Neuron (in vitro differentiated cells): ENCODE measurements around the gene CMTM7.
A peak's percentile ranks its signal among the peaks of the same experiment; 100 is the strongest.

Source experiments
- H2AFZ ChIP-seq: one replicate; pipeline ENCODE4 v1.6.1; 2013; ENCODE audit warnings: low read depth, mild to moderate bottlenecking, inconsistent platforms, low read length, moderate library complexity
- H3K27me3 ChIP-seq: one replicate; pipeline ENCODE4 v1.6.1; 2013; ENCODE audit warnings: low read length; ENCODE audit not compliant: insufficient read depth
- H3K36me3 ChIP-seq: one replicate; pipeline ENCODE4 v1.6.1; 2013; ENCODE audit warnings: low read length; ENCODE audit not compliant: insufficient read depth
- H3K4me1 ChIP-seq: one replicate; pipeline ENCODE4 v1.6.1; 2013; ENCODE audit warnings: low read length; ENCODE audit not compliant: insufficient read depth
- H3K4me3 ChIP-seq: 2 replicates; pipeline ENCODE4 v1.5.1; 2013; ENCODE audit warnings: mild to moderate bottlenecking, low read length, moderate library complexity
- H3K9me3 ChIP-seq: one replicate; pipeline ENCODE4 v1.6.1; 2013; ENCODE audit warnings: low read length

Gene CMTM7

GRCh38 chr3:32391643-32392535 lies at the start of gene CMTM7:
CMTM7 (plus strand) TSS chr3:32391853; CDS start chr3:32391907, 54 bp downstream.
- H3K9me3 ChIP-seq, result no peaks in the 10 kb centered on the region
- peak within 1 kb of the TSS; percentile 64 for H3K4me3 ChIP-seq
- no peaks in the 10 kb centered on the region for H3K27me3 ChIP-seq
- peak within 1 kb of the TSS; percentile 38 for H2AFZ ChIP-seq
- H3K4me1 ChIP-seq, result peaks cover 11% of the 10 kb centered on the region
- no peaks in the 10 kb centered on the region for H3K36me3 ChIP-seq

- Histone ChIP-seq H3K4me1 (peaks cover 12% of the 10 kb centered on the region), H3K4me3 (peak overlapping the region; percentile 25), H3K36me3 (no peaks in the 10 kb centered on the region), H2AFZ (peak overlapping the region; percentile 67), H3K9me3 (no peaks in the 10 kb centered on the region), H3K27me3 (no peaks in the 10 kb centered on the region)
Measured at GRCh38 chr3:32347343-32348125, 44.1 kb upstream of the CMTM7 start.

GRCh38 chr3:32349184-32349583 lies 42.5 kb upstream of the CMTM7 start:
- Histone ChIP-seq H3K36me3 (no peaks in the 10 kb centered on the region), H3K27me3 (no peaks in the 10 kb centered on the region), H3K9me3 (no peaks in the 10 kb centered on the region), H2AFZ (no peak overlapping the region), H3K4me3 (no peak overlapping the region), H3K4me1 (peaks cover 21% of the 10 kb centered on the region)

- Histone ChIP-seq H3K4me1 (peaks cover 30% of the 10 kb centered on the region), H3K27me3 (no peaks in the 10 kb centered on the region), H3K9me3 (no peaks in the 10 kb centered on the region), H3K4me3 (no peak overlapping the region), H2AFZ (no peak overlapping the region), H3K36me3 (no peaks in the 10 kb centered on the region)
Measured at GRCh38 chr3:32352563-32352962, 39.1 kb upstream of the CMTM7 start.

GRCh38 chr3:32353351-32353750 lies 38.3 kb upstream of the CMTM7 start:
- H3K9me3 ChIP-seq, result no peaks in the 10 kb centered on the region
- no peaks in the 10 kb centered on the region for H3K36me3 ChIP-seq
- no peaks in the 10 kb centered on the region for H3K27me3 ChIP-seq
- H3K4me1 ChIP-seq, result peaks cover 27% of the 10 kb centered on the region
- H2AFZ ChIP-seq, result no peak overlapping the region
- H3K4me3 ChIP-seq, result no peak overlapping the region

GRCh38 chr3:32354362-32354778 lies 37.3 kb upstream of the CMTM7 start:
- no peaks in the 10 kb centered on the region for H3K9me3 ChIP-seq
- peaks cover 22% of the 10 kb centered on the region for H3K4me1 ChIP-seq
- H2AFZ ChIP-seq, result peak overlapping the region; percentile 7
- H3K4me3 ChIP-seq, result no peak overlapping the region
- no peaks in the 10 kb centered on the region for H3K27me3 ChIP-seq
- H3K36me3 ChIP-seq, result no peaks in the 10 kb centered on the region

GRCh38 chr3:32355751-32356291 lies 35.8 kb upstream of the CMTM7 start:
- H3K4me3 ChIP-seq, result no peak overlapping the region
- H3K27me3 ChIP-seq, result no peaks in the 10 kb centered on the region

GRCh38 chr3:32359766-32360492 lies 31.7 kb upstream of the CMTM7 start:
- H3K4me3 ChIP-seq, result no peak overlapping the region
- H3K4me1 ChIP-seq, result peaks cover 7% of the 10 kb centered on the region
- no peaks in the 10 kb centered on the region for H3K27me3 ChIP-seq
- no peak overlapping the region for H2AFZ ChIP-seq
- no peaks in the 10 kb centered on the region for H3K36me3 ChIP-seq
- no peaks in the 10 kb centered on the region for H3K9me3 ChIP-seq

More at GRCh38 chr3:32355751-32356291, 35.8 kb upstream of the CMTM7 start:
- Histone ChIP-seq H3K9me3 (no peaks in the 10 kb centered on the region), H3K36me3 (no peaks in the 10 kb centered on the region), H3K4me1 (peaks cover 24% of the 10 kb centered on the region), H2AFZ (no peak overlapping the region)

- Histone ChIP-seq H3K9me3 (no peaks in the 10 kb centered on the region), H3K36me3 (no peaks in the 10 kb centered on the region), H3K4me3 (no peak overlapping the region), H2AFZ (no peak overlapping the region), H3K27me3 (no peaks in the 10 kb centered on the region), H3K4me1 (peaks cover 2% of the 10 kb centered on the region)
Measured at GRCh38 chr3:32360493-32360827, 31.2 kb upstream of the CMTM7 start.

GRCh38 chr3:32366638-32367397 lies 24.8 kb upstream of the CMTM7 start:
- Histone ChIP-seq H2AFZ (no peak overlapping the region), H3K4me1 (peaks cover 6% of the 10 kb centered on the region), H3K36me3 (no peaks in the 10 kb centered on the region), H3K9me3 (no peaks in the 10 kb centered on the region), H3K27me3 (no peaks in the 10 kb centered on the region), H3K4me3 (no peak overlapping the region)

- Histone ChIP-seq H3K4me3 (no peak overlapping the region), H3K4me1 (peaks cover 6% of the 10 kb centered on the region), H3K36me3 (no peaks in the 10 kb centered on the region), H3K27me3 (no peaks in the 10 kb centered on the region), H3K9me3 (no peaks in the 10 kb centered on the region), H2AFZ (no peak overlapping the region)
Measured at GRCh38 chr3:32367442-32367841, 24.2 kb upstream of the CMTM7 start.

GRCh38 chr3:32371461-32372212 lies 20.0 kb upstream of the CMTM7 start:
- Histone ChIP-seq H3K36me3 (no peaks in the 10 kb centered on the region), H3K4me3 (no peak overlapping the region), H3K27me3 (no peaks in the 10 kb centered on the region), H2AFZ (no peak overlapping the region), H3K4me1 (peaks cover 4% of the 10 kb centered on the region), H3K9me3 (no peaks in the 10 kb centered on the region)
